SIG-M5 treated with dmso at 0.1 percent for 504 hours (cell line): Measurements from ENCODE around the gene COQ5.
"Not testable (repeated sequence)": the region's sequence is repeated elsewhere in the genome, so short reads cannot be mapped to it uniquely, and the experiment has no call there.

Experiments
- DNase-seq: peaks from one replicate; lab custom pipeline; 2025; ENCODE audit not compliant: unreplicated experiment; lab: John Stamatoyannopoulos, UW

Gene COQ5

GRCh38 chr12:120529641-120530417 is 871 bp upstream of the COQ5 start:
- peak; percentile 69 for DNase-seq

GRCh38 chr12:120522568-120522967 is 6.4 kb downstream of the COQ5 start:
- no peak for DNase-seq

GRCh38 chr12:120519324-120519723 is 9.6 kb downstream of the COQ5 start:
- not testable (repeated sequence) for DNase-seq

- DNase-seq = no peak
Observed at GRCh38 chr12:120515496-120515895, 13.5 kb downstream of the COQ5 start.

GRCh38 chr12:120514002-120514401 is 15.0 kb downstream of the COQ5 start:
- DNase-seq = no peak

GRCh38 chr12:120508537-120508936 is 20.4 kb downstream of the COQ5 start:
- DNase-seq = no peak

GRCh38 chr12:120504587-120504986 is 24.4 kb downstream of the COQ5 start:
- no peak for DNase-seq

- DNase-seq = no peak
Observed at GRCh38 chr12:120500581-120500980, 28.4 kb downstream of the COQ5 start.

- DNase-seq = no peak
Observed at GRCh38 chr12:120498870-120499515, 30.0 kb downstream of the COQ5 start.

GRCh38 chr12:120497524-120498150 is 31.3 kb downstream of the COQ5 start:
- no peak for DNase-seq

- DNase-seq = peak; percentile 79
Observed at GRCh38 chr12:120496413-120497340, 32.3 kb downstream of the COQ5 start.

- peak; percentile 95 for DNase-seq
Observed at GRCh38 chr12:120495731-120496412, 33.1 kb downstream of the COQ5 start, which contains the start of gene DYNLL1. Gene DYNLL1 (plus strand): TSS chr12:120496113. CDS start chr12:120496422, 309 bp downstream.

- no peak for DNase-seq
Observed at GRCh38 chr12:120495186-120495730, 33.7 kb downstream of the COQ5 start.

GRCh38 chr12:120490833-120491512 is 38.0 kb downstream of the COQ5 start:
- DNase-seq = no peak

- no peak for DNase-seq
Observed at GRCh38 chr12:120490325-120490724, 38.6 kb downstream of the COQ5 start.

GRCh38 chr12:120489018-120489417 is 39.9 kb downstream of the COQ5 start:
- no peak for DNase-seq

- no peak for DNase-seq
Observed at GRCh38 chr12:120488057-120488640, 40.8 kb downstream of the COQ5 start.

GRCh38 chr12:120487552-120487951 is 41.4 kb downstream of the COQ5 start:
- not testable (repeated sequence) for DNase-seq
